Dedifferentiated amniotic fluid mesenchymal stem cell (primary cell): ENCODE measurements around the gene FYN.
A peak's percentile ranks its signal among the peaks of the same experiment; 100 is the strongest.
"Not testable (repeated sequence)": the region's sequence is repeated elsewhere in the genome, so short reads cannot be mapped to it uniquely, and the experiment has no call there.

Experiments used
- DNase-seq: peaks from one replicate; pipeline ENCODE4 v3.0.0-alpha.2; 2016; ENCODE audit errors: extremely low spot score

FYN gene

GRCh38 chr6:111660531-111660930 is 212.7 kb downstream of the FYN start:
- DNase-seq: no peak

- DNase-seq: no peak
These were observed 214.6 kb downstream of the FYN start for GRCh38 chr6:111658462-111659154.

GRCh38 chr6:111657146-111657545 is 216.1 kb downstream of the FYN start:
- no peak for DNase-seq

GRCh38 chr6:111653979-111654378 is 219.3 kb downstream of the FYN start:
- DNase-seq: no peak

- no peak for DNase-seq
These were observed 219.8 kb downstream of the FYN start for GRCh38 chr6:111653434-111653833.

- no peak for DNase-seq
These were observed 221.1 kb downstream of the FYN start for GRCh38 chr6:111652156-111652555.

- no peak for DNase-seq
These were observed 221.8 kb downstream of the FYN start for GRCh38 chr6:111651185-111652034.

- DNase-seq: no peak
These were observed 223.2 kb downstream of the FYN start for GRCh38 chr6:111650049-111650448.

- DNase-seq: no peak
These were observed 225.2 kb downstream of the FYN start for GRCh38 chr6:111648100-111648499.

GRCh38 chr6:111646942-111647341 is 226.3 kb downstream of the FYN start:
- DNase-seq: peak; percentile 55

- DNase-seq: no peak
These were observed 227.2 kb downstream of the FYN start for GRCh38 chr6:111646034-111646433.

- no peak for DNase-seq
These were observed 228.3 kb downstream of the FYN start for GRCh38 chr6:111644893-111645430.

- DNase-seq: peak; percentile 49
These were observed 230.6 kb downstream of the FYN start for GRCh38 chr6:111642463-111643158.

GRCh38 chr6:111639266-111639665 is 234.0 kb downstream of the FYN start:
- DNase-seq: no peak

- not testable (repeated sequence) for DNase-seq
These were observed 238.3 kb downstream of the FYN start for GRCh38 chr6:111634981-111635380.

- DNase-seq: no peak
These were observed 239.4 kb downstream of the FYN start for GRCh38 chr6:111633822-111634221.

- DNase-seq: no peak
These were observed 240.6 kb downstream of the FYN start for GRCh38 chr6:111632468-111633247.

- no peak for DNase-seq
These were observed 241.3 kb downstream of the FYN start for GRCh38 chr6:111631903-111632460.

GRCh38 chr6:111631018-111631417 is 242.2 kb downstream of the FYN start:
- DNase-seq: no peak

GRCh38 chr6:111628142-111628850 is 245.0 kb downstream of the FYN start:
- peak; percentile 54 for DNase-seq
